Vagina (tissue), 2 donors: Measurements from ENCODE around the gene DCAF12.
A peak's percentile ranks its signal among the peaks of the same experiment; 100 is the strongest.

Experiments
- CTCF ChIP-seq, 3 experiments: fragments of 450-650 bp in 2 of 3; fragments of 200-600 bp in 1 of 3; sonication (generic) in 1 of 3; IDR thresholded peaks; one replicate each; pipeline ENCODE4 v1.5.1; 2017 to 2019; ENCODE audit warnings: antibody characterized with exemption in 3 of 3, mild to moderate bottlenecking in 2 of 3, moderate library complexity in 2 of 3
- POLR2A ChIP-seq, 2 donors: fragments of 450-650 bp; IDR thresholded peaks; one replicate each; pipeline ENCODE4 v1.6.1; 2017; ENCODE audit warnings: antibody characterized with exemption in 2 of 2, mild to moderate bottlenecking in 2 of 2, moderate library complexity in 2 of 2
- POLR2AphosphoS5 ChIP-seq, 2 donors: sonication (generic); formaldehyde crosslinking; IDR thresholded peaks; one replicate each; pipeline ENCODE4 v1.9.0; 2017; ENCODE audit warnings: antibody characterized with exemption in 2 of 2, mild to moderate bottlenecking in 2 of 2, low read depth in 1 of 2; ENCODE audit not compliant: insufficient read depth in 1 of 2

GRCh38 chr9:34084562-34084961 is 41.9 kb downstream of the DCAF12 start:
- TF ChIP-seq CTCF (IDR thresholded peaks at IDR 0.05): no peak
- TF ChIP-seq POLR2A (IDR thresholded peaks at IDR 0.05): no peak
- peak in 1 of 2 donors; percentile 20 for TF ChIP-seq POLR2AphosphoS5 (IDR thresholded peaks at IDR 0.05; ENCODE audit: insufficient read depth in 1 of 2, low read depth in 1 of 2)
